ENCODE data around the gene ZNF692. TPM values are rescaled to one million over a fixed set of nuclear protein-coding genes. Genes with fewer than 3 reads are reported as not detected.
"Not testable (repeated sequence)": the region's sequence is repeated elsewhere in the genome, so short reads cannot be mapped to it uniquely, and the experiment has no call there.

The ZNF692 gene
- 18.3 and 38.2 TPM in 2 replicates for total RNA-seq

GRCh38 chr1:248858891-248859889 lies at the start of gene ZNF692:
TSS of gene ZNF692 (minus strand) at chr1:248859085. CDS start at chr1:248858309, 776 bp downstream.
- DNase-seq (ENCODE audit: extremely low read depth, low read depth, low spot score): peak; percentile 68

DNA sequence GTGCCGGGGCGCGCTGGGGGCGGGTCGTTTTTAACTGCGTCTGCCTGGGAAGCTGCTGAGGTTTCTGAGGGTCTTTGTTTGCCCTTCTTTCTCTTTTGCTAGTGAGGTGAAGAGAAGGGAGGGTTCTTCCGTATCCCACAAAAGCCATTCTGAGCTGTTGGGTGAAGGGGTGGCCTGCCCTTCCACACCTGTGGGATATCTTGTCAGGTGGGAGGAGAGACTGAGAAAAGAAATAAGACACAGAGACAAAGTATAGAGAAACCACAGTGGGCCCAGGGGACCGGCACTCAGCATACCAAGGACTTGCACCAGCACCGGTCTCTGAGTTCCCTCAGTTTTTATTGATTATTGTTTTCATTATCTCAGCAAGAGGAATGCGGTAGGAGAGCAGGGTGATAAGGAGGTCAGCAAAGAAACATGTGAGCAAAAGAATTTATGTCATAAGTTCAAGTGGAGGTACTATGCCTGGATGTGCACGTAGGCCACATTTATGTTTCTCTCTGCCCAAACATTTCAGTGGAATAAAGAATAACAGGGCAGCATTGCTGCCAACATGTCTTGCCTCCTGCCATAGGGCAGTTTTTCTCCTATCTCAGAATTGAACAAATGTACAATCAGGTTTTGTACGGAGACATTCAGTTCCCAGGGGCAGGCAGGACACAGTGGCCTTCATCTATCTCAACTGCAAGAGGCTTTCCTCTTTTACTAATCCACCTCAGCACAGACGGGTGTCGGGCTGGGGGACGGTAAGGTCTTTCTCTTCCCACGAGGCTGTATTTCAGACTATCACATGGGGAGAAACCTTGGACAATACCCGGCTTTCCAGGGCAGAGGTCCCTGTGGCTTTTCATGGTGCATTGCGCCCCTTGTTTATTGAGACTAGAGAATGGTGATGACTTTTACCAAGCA lies 48.1 kb upstream of the ZNF692 start:
- DNase-seq (ENCODE audit: extremely low read depth, low read depth, low spot score): no peak

DNA sequence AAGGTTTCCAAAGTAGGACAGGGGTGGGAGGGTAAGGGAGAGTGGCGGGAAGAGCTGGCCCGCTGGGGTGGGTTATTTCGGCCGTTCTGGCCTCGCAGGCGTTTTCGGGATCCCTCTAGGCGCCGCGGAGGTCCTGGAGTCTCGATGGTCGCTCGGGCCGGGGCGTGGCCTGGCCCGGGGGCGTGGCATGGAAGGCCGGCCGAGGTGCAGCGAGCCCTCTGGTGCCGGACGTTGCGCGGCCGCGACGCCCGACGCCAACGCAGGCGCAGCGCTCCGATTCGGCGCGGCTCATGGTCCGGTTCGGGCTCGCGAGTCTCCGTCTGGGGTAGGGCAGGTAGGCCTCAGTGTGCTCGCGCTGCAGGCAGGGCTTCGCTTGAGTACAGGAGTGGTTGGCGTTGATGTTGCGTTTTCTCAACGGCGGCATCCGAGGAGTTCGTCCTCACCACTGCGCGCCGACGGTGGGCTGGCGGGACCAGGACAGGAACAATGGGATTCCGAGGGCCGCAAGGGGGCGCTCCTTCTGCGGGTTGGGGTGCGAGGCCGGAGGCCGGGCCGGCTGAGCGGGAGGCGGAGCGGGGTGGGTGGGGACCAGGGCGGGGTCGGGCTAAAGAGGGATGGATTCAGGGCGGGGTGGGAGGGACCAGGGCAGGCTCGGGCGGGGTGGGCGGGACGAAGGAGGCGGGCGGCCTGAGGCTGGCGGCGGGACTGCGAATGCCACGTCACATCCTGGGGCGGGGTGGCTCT lies 47.3 kb upstream of the ZNF692 start, which contains the start of gene PGBD2:
TSS of gene PGBD2 (plus strand) at position 227 of the 744 bp plus-strand sequence. CDS start 7,628 bp downstream, outside the sequence.
- DNase-seq (ENCODE audit: extremely low read depth, low read depth, low spot score): no peak

DNA sequence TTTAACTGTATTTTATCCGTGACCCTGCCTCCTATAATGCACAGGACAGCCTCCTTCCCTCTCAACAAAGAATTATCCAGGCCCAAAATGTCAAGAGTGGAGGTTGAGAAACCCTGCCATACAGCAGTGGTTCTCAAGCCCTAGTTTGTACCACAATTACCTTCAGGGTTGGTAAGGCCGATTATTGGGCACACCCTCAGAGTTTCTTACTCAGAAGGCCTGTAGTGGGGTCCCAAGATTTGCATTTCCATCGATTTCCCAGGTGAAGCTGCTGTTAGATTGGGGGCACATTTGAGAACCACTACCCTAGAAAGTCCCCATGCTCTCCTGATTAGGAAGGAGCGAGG lies 46.8 kb upstream of the ZNF692 start:
- no peak for DNase-seq (ENCODE audit: extremely low read depth, low read depth, low spot score)

DNA sequence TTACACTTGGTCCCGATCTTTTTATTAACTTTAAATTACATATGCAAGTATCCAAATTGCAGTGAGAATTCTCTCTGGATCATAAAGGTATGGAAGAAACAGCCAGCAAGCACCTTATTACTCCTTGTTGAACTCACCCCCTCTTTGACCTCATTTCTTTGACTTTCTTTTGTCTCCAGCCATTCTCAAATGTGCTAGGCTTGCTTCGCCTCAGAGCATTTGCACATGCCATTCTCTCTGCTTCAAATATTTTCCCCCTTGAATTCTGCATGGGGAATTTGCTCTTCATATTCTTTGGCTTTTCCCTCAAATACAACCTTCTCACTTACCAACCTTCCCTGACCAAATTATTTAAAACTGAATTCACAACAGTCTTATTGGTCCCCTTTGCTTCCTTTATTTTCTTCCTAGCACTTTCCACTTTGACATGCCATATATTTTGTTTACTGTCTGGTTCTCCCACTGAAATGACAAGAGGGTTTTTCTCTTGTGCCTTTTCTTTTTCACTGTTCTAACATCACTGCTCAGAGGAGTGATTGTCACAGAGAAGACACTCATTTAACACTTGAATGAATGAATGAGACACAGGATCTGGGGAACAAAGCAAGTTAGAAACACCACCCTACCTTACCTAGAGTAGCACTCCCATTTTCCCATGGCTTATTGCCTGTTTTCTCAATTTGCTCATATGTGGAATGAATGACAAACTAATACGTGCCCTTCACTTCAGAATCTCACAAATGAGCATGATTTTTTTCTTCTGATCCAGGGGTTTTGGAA lies 45.7 kb upstream of the ZNF692 start:
- no peak for DNase-seq (ENCODE audit: extremely low read depth, low read depth, low spot score)

GRCh38 chr1:248901578-248901977 lies 42.7 kb upstream of the ZNF692 start:
- no peak for DNase-seq (ENCODE audit: extremely low read depth, low read depth, low spot score)

GRCh38 chr1:248900637-248901036 lies 41.8 kb upstream of the ZNF692 start:
- DNase-seq (ENCODE audit: extremely low read depth, low read depth, low spot score): no peak

GRCh38 chr1:248897412-248898337 lies 38.8 kb upstream of the ZNF692 start:
- no peak for DNase-seq (ENCODE audit: extremely low read depth, low read depth, low spot score)

DNA sequence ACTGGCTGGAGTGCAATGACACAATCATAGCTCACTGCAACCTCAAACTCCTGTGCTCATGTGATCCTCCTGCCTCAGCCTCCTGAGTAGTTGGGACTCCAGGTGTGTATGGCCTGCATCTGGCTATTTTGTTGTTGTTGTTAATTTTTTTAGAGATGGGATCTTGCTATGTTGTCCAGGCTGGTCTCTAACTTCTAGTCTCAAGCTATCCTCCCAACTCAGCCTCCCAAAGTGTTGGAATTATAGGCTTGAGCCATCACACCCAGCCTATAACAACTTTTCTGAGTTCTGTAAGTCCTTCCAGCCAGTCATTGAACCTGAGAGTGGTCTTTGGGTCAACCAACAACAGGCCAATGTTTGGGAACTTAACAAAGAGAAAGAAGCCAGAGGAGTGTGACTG lies 36.0 kb upstream of the ZNF692 start:
- DNase-seq (ENCODE audit: extremely low read depth, low read depth, low spot score): no peak

DNA sequence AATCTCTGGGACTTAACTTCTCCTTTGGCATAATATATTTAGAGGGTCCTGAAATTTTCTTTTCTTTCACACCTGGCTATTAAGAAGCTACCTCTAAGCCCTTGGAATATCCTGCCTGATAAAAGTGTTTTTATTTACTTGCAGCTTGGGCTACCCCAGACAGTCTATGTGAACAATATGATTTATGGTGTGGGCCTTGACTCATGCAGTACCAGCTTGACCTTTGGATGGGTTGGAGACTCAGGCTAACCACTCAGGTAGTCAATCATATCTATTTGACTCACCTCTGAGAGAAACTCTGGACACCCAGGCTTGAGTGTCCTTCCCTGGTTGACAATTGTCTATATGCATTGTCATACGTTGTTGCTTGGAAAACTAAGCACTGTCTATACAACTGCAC lies 33.7 kb upstream of the ZNF692 start:
- DNase-seq (ENCODE audit: extremely low read depth, low read depth, low spot score): no peak

- DNase-seq (ENCODE audit: extremely low read depth, low read depth, low spot score): no peak
Observed at GRCh38 chr1:248891758-248892157, 32.9 kb upstream of the ZNF692 start.

DNA sequence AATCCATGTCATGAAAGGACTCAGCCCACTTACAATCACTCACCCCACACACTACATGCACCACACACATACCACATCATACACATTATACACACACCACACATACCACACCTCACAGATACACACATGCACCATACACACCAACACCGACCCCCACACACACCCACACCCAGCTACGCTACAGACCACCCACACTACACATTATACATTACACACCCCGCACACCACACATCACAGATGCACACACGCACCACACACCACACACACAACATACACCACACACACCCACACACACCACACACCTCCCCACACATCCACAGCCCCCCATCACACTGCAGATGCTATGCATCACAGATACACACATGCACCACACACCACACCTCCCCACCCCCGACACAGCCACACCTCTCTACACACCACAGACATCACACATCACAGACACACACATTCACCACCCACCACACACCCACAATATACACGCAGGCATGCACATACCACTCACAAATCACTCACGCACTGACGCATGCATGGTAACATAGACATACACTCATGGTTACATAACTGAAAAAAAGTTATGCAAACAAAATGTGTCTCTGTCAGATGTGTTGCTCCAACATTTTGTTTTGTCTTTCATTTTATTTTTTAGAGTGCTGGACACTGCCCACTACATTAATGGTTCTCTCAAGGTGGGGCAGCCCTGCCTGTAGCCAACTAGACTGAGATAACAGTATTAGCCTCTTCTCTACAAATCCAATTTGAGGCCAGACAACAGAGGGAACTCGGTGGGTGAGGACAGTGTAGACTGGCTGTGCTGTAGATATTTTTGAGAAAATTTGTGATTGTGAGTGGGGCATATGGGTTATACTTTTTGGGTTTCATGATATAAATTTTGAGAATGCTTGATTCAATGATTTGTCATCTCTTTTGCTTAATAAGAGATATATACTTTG lies 31.9 kb upstream of the ZNF692 start:
- no peak for DNase-seq (ENCODE audit: extremely low read depth, low read depth, low spot score)

DNA sequence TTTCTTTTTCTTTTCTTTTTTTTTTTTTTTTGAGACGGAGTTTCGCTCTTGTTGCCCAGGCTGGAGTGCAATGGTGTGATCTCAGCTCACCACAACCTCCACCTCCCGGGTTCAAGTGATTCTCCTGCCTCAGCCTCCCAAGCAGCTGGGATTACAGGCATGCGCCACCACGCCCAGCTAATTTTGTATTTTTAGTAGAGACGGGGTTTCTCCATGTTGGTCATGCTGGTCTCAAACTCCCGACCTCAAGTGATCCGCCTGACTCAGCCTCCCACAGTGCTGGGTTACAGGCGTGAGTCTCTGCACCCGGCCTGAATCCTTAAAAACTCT lies 31.0 kb upstream of the ZNF692 start:
- not testable (repeated sequence) for DNase-seq (ENCODE audit: extremely low read depth, low read depth, low spot score)

DNA sequence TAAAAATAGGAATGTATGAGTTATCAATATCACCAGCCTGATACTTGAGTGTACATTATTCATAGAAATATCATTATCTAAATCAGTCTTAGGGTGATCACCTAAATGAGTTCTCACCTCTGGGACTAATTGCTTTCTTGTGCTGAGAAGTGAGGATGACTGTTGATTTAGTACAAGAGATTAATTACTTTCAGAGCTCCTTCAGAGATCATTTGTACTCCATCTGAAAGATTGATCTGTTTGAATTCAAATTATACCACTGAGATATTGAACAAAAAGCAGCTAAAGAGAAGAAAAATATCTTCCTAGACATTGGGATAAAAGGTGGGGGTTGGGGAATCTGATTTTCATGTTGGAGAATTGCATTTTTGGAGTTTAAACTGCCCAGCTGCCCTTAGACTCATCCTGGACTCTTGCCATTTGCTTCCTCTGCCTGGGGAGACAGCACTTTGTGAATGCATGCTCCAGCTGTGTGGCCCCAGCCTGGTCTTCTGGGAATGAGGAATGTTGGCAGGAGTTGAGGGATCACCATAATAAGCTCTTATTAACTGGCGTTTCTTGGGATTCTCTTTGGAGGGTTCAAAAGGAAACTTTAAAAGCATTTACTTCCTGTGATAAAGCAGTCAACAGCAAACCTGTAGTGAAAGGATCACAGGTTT lies 27.5 kb upstream of the ZNF692 start:
- no peak for DNase-seq (ENCODE audit: extremely low read depth, low read depth, low spot score)

- no peak for DNase-seq (ENCODE audit: extremely low read depth, low read depth, low spot score)
Observed at GRCh38 chr1:248885646-248886045, 26.8 kb upstream of the ZNF692 start.

- no peak for DNase-seq (ENCODE audit: extremely low read depth, low read depth, low spot score)
Observed at GRCh38 chr1:248884632-248885295, 25.9 kb upstream of the ZNF692 start.

DNA sequence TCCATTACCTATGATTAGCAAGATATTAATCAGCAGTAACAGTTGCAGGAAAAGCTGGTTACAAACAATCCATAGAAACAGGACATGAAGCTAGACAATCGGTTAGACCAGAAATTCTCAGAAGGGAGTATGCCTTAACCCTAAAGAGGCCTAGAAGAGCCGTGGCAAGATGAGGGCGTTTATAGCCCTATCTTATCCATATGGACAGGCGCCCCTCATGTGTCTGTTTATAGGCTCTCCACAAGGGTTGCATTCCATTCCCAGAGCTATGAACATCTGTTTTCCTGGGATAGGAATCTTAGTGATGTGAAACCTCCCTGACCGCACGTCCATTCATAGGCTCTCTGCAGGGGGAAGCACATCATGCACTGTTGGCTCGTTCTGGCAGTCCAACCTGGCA lies 23.5 kb upstream of the ZNF692 start:
- DNase-seq (ENCODE audit: extremely low read depth, low read depth, low spot score): not testable (repeated sequence)

All from glomerular endothelial cell (primary cell).